Lung (tissue), 12 donors: ENCODE results near the gene CPLX3. TPM values are rescaled to one million over a fixed set of nuclear protein-coding genes. Genes with fewer than 3 reads are reported as not detected.

ENCODE experiments used
- ATAC-seq: fragments of 200-7000 bp; cut with Tn5 transposase; one replicate; pipeline ENCODE4 v1.9.1; 2020; ENCODE audit warnings: moderate number of reproducible peaks; ENCODE audit not compliant: insufficient read depth, low FRiP score
- DNase-seq, 3 donors: peaks; one replicate each; pipeline ENCODE4 v3.0.0-alpha.2; 2013 to 2017
- H3K27ac ChIP-seq, 2 donors: one replicate each; pipeline ENCODE4 v1.5.1; 2013; ENCODE audit warnings: mild to moderate bottlenecking in 2 of 2, moderate library complexity in 2 of 2, control low read depth in 1 of 2, inconsistent platforms in 1 of 2, low read depth in 1 of 2, low read length in 1 of 2
- H3K27me3 ChIP-seq, 3 donors: one replicate each; pipeline ENCODE4 v1.5.1; 2013; ENCODE audit warnings: low read length in 2 of 3; ENCODE audit not compliant: control insufficient read depth in 3 of 3, insufficient read depth in 3 of 3
- H3K36me3 ChIP-seq, 4 donors: one replicate each; pipeline ENCODE4 v1.5.1; 2013; ENCODE audit warnings: low read length in 4 of 4, mild to moderate bottlenecking in 1 of 4, moderate library complexity in 1 of 4; ENCODE audit not compliant: control insufficient read depth in 4 of 4, insufficient read depth in 4 of 4
- H3K4me1 ChIP-seq, 5 donors: one replicate each; pipeline ENCODE4 v1.5.1; 2013; ENCODE audit warnings: low read length in 5 of 5, mild to moderate bottlenecking in 2 of 5, moderate library complexity in 1 of 5; ENCODE audit not compliant: control insufficient read depth in 5 of 5, insufficient read depth in 5 of 5
- H3K4me3 ChIP-seq: one replicate; pipeline ENCODE4 v1.5.1; 2013; ENCODE audit warnings: mild to moderate bottlenecking, control low read depth, moderate library complexity
- H3K9ac ChIP-seq, 2 donors: one replicate each; pipeline ENCODE4 v1.5.1; 2013; ENCODE audit warnings: low read length in 2 of 2, control low read depth in 1 of 2; ENCODE audit not compliant: insufficient read depth in 1 of 2
- H3K9me3 ChIP-seq, 4 donors: one replicate each; pipeline ENCODE4 v1.5.1; 2013; ENCODE audit warnings: low read length in 3 of 4, mild to moderate bottlenecking in 1 of 4, moderate library complexity in 1 of 4; ENCODE audit not compliant: control insufficient read depth in 4 of 4, insufficient read depth in 3 of 4
- CTCF ChIP-seq: IDR thresholded peaks from 2 replicates; pipeline ENCODE4 v1.5.1; 2012; ENCODE audit warnings: mild to moderate bottlenecking; ENCODE audit errors: control extremely low read depth, extremely low read depth
- WGBS, 2 donors: extraction: QIAGEN DNeasy Blood & Tissue Kit; methylation state at CpG; one replicate each; pipeline ENCODE4 v1.1.7; 2013; 5-methylcytosine and 5-hydroxymethylcytosine counted together
- polyA plus RNA-seq, 2 donors: library from polyadenylated mRNA; stranded (reverse); fragments of 200-250 nt; gene quantifications; one replicate each; pipeline ENCODE4 v1.2.1, GENCODE V29; 2013
- total RNA-seq, 2 donors: library from RNA; depleted of rRNA in 1 of 2; stranded (reverse); fragments of >200 nt in 1 of 2; gene quantifications; one replicate each; pipeline ENCODE4 v1.2.1, GENCODE V29; 2014 to 2021
- donor health status: control.
- donor health status: control.
- donor health status: Bipolar disorder and iron deficiency.
- donor health status: healthy.
- donor health status: DM: yes; HTN: yes; CAD: no.

The CPLX3 gene
- total and polyA plus RNA-seq, 4 donors = 0.10 to 0.13 TPM; not detected in 2

DNA sequence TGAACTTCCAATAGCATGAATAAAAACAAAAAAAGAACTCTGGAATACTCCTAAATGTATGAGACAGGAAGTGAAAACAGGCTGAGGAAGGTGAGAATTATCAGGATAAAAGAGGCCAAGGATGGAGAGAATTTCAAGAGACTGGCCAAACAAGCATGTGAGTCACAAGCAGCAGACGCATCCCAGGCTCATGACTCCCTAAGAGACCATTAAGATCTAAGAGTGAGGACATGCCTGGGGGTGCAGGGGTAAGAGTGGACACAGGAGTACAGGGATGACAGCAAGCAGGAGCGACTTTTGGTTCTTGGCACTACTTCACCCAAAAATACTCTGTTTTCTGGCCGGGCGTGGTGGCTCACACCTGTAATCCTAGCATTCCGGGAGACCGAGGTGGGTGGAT lies 39.7 kb downstream of the CPLX3 start:
- Histone ChIP-seq H3K4me1 (peaks cover 5 to 28% (median 18%) of the 10 kb centered on the region in 5 donors), H3K27ac (peak overlapping the region in 1 of 2 donors; percentile 1), H3K9me3 (no peaks in the 10 kb centered on the region), H3K4me3 (no peak overlapping the region), H3K9ac (no peak overlapping the region), H3K36me3 (peaks cover 0 to 1% (median 0%) of the 10 kb centered on the region in 4 donors), H3K27me3 (no peaks in the 10 kb centered on the region)
- no peak for TF ChIP-seq CTCF
- WGBS, 2 donors = 80 to 84% methylated on average over 6 of the region's 6 CpGs
- no peak for ATAC-seq
- no peak for DNase-seq

- ATAC-seq (no peak), DNase-seq (no peak)
- Histone ChIP-seq H3K27me3 (no peaks in the 10 kb centered on the region), H3K36me3 (peaks cover 0 to 1% (median 0%) of the 10 kb centered on the region in 4 donors), H3K27ac (peak overlapping the region; percentile 24 to 80), H3K9ac (no peak overlapping the region), H3K4me1 (peaks cover 7 to 33% (median 18%) of the 10 kb centered on the region in 5 donors), H3K4me3 (no peak overlapping the region), H3K9me3 (no peaks in the 10 kb centered on the region)
- WGBS, 2 donors = 12 to 30% methylated on average over 1 of the region's 1 CpG
- TF ChIP-seq CTCF = no peak
These were observed 41.1 kb downstream of the CPLX3 start for GRCh38 chr15:74867466-74868038.

GRCh38 chr15:74868059-74868458 lies 41.6 kb downstream of the CPLX3 start:
- Histone ChIP-seq H3K9ac (no peak overlapping the region), H3K9me3 (no peaks in the 10 kb centered on the region), H3K36me3 (no peaks in the 10 kb centered on the region), H3K27me3 (no peaks in the 10 kb centered on the region), H3K4me1 (peaks cover 7 to 33% (median 21%) of the 10 kb centered on the region in 5 donors), H3K27ac (peak overlapping the region; percentile 24 to 80), H3K4me3 (no peak overlapping the region)
- DNase-seq (no peak), ATAC-seq (peak; percentile 25)
- no peak for TF ChIP-seq CTCF
- WGBS, 2 donors = 20 to 34% methylated on average over 6 of the region's 6 CpGs

GRCh38 chr15:74869372-74869725 lies 42.9 kb downstream of the CPLX3 start:
- H3K27ac ChIP-seq = peak overlapping the region; percentile 8 to 71
- H3K4me3 ChIP-seq = no peak overlapping the region
- H3K27me3 ChIP-seq = no peaks in the 10 kb centered on the region
- no peak for DNase-seq
- ATAC-seq = no peak
- peaks cover 7 to 36% (median 21%) of the 10 kb centered on the region in 5 donors for H3K4me1 ChIP-seq
- H3K36me3 ChIP-seq = no peaks in the 10 kb centered on the region
- H3K9me3 ChIP-seq = no peaks in the 10 kb centered on the region
- no peak for TF ChIP-seq CTCF
- H3K9ac ChIP-seq = no peak overlapping the region
